ENCODE data around the gene BEND5.

DNA sequence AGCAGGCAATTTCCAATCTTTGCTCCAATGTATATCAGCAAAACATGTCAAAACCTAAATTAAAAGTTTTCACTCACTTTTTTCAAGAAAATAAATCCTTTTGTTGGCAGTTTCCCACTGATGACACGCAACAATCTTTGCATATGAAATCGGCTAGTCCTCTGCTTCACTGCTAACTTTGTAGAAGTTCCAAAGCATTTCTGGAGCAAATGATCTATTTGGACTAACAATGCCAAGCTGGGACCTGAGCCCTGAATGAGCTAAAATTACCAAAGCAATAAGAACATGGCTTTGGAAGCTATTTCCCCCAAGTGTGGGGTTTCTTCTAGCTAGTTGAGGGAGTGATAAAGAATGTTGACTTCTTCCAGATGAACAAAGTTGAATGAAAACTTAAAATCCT is 5.1 kb downstream of the BEND5 start:
- TF ChIP-seq POLR2A (IDR thresholded peaks at IDR 0.05; ENCODE audit: control extremely low read depth in 1 of 2, low read depth in 2 of 2, low read length in 2 of 2) = no peak
- no peak for TF ChIP-seq BCL11A (IDR thresholded peaks at IDR 0.05; ENCODE audit: low read depth in 2 of 2, low read length in 2 of 2)
- no peak for TF ChIP-seq TCF12 (IDR thresholded peaks at IDR 0.05; ENCODE audit: low read depth, low read length)
- TF ChIP-seq CTCF (IDR thresholded peaks at IDR 0.05; ENCODE audit: control extremely low read depth in 1 of 3, insufficient read depth in 1 of 3, low read depth in 1 of 3, low read length in 3 of 3) = no peak
- TF ChIP-seq EGR1 (IDR thresholded peaks at IDR 0.05; ENCODE audit: borderline replicate concordance, low read depth, low read length) = no peak
- no peak for TF ChIP-seq EP300 (IDR thresholded peaks at IDR 0.05; ENCODE audit: borderline replicate concordance in 1 of 2, low read depth in 2 of 2, low read length in 2 of 2)
- no peak for TF ChIP-seq TBP (IDR thresholded peaks at IDR 0.05; ENCODE audit: low read depth, low read length)
- TF ChIP-seq RBBP5 (IDR thresholded peaks at IDR 0.05; ENCODE audit: borderline replicate concordance, low read depth, low read length) = no peak
- no peak for TF ChIP-seq RXRA (IDR thresholded peaks at IDR 0.05; ENCODE audit: insufficient read depth, low read depth, low read length)
- TF ChIP-seq SP1 (IDR thresholded peaks at IDR 0.05; ENCODE audit: low read depth, low read length) = no peak
- TF ChIP-seq HDAC2 (IDR thresholded peaks at IDR 0.05; ENCODE audit: borderline replicate concordance in 1 of 2, low read depth in 2 of 2, low read length in 2 of 2) = no peak
- no peak for TF ChIP-seq RAD21 (IDR thresholded peaks at IDR 0.05 in 1 of 2, conservative IDR thresholded peaks at IDR 0.05 in 1 of 2; ENCODE audit: low read depth in 2 of 2, low read length in 2 of 2)
- TF ChIP-seq RFX5 (IDR thresholded peaks at IDR 0.05; ENCODE audit: borderline replicate concordance, low read depth, low read length) = no peak

Data from H1 (cell line).